ENCODE data around the gene KRTAP19-4. TPM values are rescaled to one million over a fixed set of nuclear protein-coding genes. Genes with fewer than 3 reads are reported as not detected.

The KRTAP19-4 gene
- total RNA-seq, 4 donors from 2014 or later = not detected

DNA sequence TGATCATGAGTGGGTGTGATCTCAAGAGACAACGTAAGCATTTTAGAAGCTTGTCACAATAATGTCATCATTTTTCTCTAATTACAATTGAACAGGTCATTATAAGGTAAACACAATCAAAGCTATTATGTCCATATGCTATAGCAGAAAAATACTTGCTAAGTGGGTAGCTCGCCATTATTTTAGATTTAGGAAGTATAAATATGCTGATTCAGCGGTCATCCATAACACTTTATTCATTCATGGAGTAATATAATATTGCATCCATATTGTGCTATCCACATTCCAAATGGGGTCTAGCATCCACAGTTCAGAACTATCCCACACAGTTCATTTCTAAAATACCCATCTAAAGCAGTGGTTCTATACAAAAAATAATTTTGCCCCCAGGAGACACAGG is 48.5 kb downstream of the KRTAP19-4 start:
- no peaks in the 10 kb centered on the region for H3K4me1 ChIP-seq
- 85% methylated on average over 3 of the region's 3 CpGs for WGBS
- no peak overlapping the region for H3K4me3 ChIP-seq
- no peaks in the 10 kb centered on the region for H3K36me3 ChIP-seq
- DNase-seq (ENCODE audit: extremely low spot score) = no peak
- TF ChIP-seq EP300 (IDR thresholded peaks at IDR 0.05) (no peak), POLR2A (IDR thresholded peaks at IDR 0.05; ENCODE audit: low read depth) (no peak), POLR2AphosphoS5 (IDR thresholded peaks at IDR 0.05) (no peak)
- TF ChIP-seq, protein P1, sequence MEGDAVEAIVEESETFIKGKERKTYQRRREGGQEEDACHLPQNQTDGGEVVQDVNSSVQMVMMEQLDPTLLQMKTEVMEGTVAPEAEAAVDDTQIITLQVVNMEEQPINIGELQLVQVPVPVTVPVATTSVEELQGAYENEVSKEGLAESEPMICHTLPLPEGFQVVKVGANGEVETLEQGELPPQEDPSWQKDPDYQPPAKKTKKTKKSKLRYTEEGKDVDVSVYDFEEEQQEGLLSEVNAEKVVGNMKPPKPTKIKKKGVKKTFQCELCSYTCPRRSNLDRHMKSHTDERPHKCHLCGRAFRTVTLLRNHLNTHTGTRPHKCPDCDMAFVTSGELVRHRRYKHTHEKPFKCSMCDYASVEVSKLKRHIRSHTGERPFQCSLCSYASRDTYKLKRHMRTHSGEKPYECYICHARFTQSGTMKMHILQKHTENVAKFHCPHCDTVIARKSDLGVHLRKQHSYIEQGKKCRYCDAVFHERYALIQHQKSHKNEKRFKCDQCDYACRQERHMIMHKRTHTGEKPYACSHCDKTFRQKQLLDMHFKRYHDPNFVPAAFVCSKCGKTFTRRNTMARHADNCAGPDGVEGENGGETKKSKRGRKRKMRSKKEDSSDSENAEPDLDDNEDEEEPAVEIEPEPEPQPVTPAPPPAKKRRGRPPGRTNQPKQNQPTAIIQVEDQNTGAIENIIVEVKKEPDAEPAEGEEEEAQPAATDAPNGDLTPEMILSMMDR (IDR thresholded peaks at IDR 0.05) = no peak
- no peaks in the 10 kb centered on the region for H3K9me3 ChIP-seq
- no peak overlapping the region for H3K27ac ChIP-seq (replicated peaks in 1 of 4)
- no peaks in the 10 kb centered on the region for H3K27me3 ChIP-seq
- intact Hi-C loops (cut with DNase I) = no loop called here

DNA sequence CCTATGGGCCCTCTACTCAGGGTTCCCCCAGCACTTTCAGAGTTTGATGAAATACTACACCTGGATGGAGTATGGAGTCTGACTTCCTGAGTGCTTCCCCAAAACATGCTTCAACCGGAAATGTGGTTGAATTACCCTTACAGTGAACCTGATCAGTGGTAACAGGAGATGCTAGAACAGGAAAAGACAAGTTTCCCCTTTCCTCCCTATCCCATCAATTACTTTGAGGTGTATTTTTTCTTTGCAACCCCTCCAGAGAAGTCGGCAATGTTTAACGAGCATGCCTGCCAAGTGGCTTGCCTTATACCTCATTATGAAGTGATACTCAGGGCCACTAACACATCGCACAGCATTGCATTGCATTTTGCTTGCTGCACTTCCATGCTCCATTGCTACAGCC is 49.9 kb downstream of the KRTAP19-4 start:
- 27% methylated on average over 4 of the region's 4 CpGs for WGBS
- TF ChIP-seq POLR2A (IDR thresholded peaks at IDR 0.05; ENCODE audit: low read depth) (no peak), POLR2AphosphoS5 (IDR thresholded peaks at IDR 0.05) (no peak)
- TF ChIP-seq, protein P1 (IDR thresholded peaks at IDR 0.05) = no peak
- Histone ChIP-seq H3K36me3 (no peaks in the 10 kb centered on the region), H3K27ac (replicated peaks in 1 of 4) (no peak overlapping the region), H3K9me3 (no peaks in the 10 kb centered on the region), H3K27me3 (no peaks in the 10 kb centered on the region), H3K4me1 (no peaks in the 10 kb centered on the region), H3K4me3 (no peak overlapping the region)
- DNase-seq (ENCODE audit: extremely low spot score) = no peak
- intact Hi-C loops (cut with DNase I) = no loop called here

Small RNA genes within 50 kb of the gene (small RNA-seq; reads per million reads assigned to genes)
- gene AP000567.1 = 0 reads per million in 3 donors
- gene KRTAP19-10P = 0 reads per million in 3 donors
- gene KRTAP19-11P = 0 reads per million in 3 donors
- gene KRTAP19-9P = 0 reads per million in 3 donors

Other genes with a start within 250 kb of the KRTAP19-4 start
- gene KRTAP24-1, start 214.2 kb downstream of the KRTAP19-4 start, total RNA-seq = not detected
- not detected for gene KRTAP25-1, start 207.7 kb downstream of the KRTAP19-4 start, total RNA-seq
- gene KRTAP26-1, start 176.8 kb downstream of the KRTAP19-4 start, total RNA-seq = not detected
- not detected for gene KRTAP27-1, start 159.5 kb downstream of the KRTAP19-4 start, total RNA-seq
- gene KRTAP23-1, start 148.6 kb downstream of the KRTAP19-4 start, total RNA-seq = not detected
- gene KRTAP13-2, start 124.9 kb downstream of the KRTAP19-4 start, total RNA-seq = not detected
- not detected for gene KRTAP13-1, start 101.1 kb downstream of the KRTAP19-4 start, total RNA-seq
- gene KRTAP13-3, start 71.2 kb downstream of the KRTAP19-4 start, total RNA-seq = not detected
- not detected for gene KRTAP13-4, start 66.9 kb downstream of the KRTAP19-4 start, total RNA-seq
- not detected for gene KRTAP15-1, start 56.9 kb downstream of the KRTAP19-4 start, total RNA-seq
- not detected for gene KRTAP19-1, start 16.8 kb downstream of the KRTAP19-4 start, total RNA-seq
- gene KRTAP19-2, start 9.7 kb downstream of the KRTAP19-4 start, total RNA-seq = not detected
- gene KRTAP19-3, start 5.2 kb downstream of the KRTAP19-4 start, total RNA-seq = not detected
- gene KRTAP19-5, start 5.0 kb upstream of the KRTAP19-4 start, total RNA-seq = not detected
- gene KRTAP19-6, start 44.7 kb upstream of the KRTAP19-4 start, total RNA-seq = not detected
- not detected for gene KRTAP19-7, start 64.1 kb upstream of the KRTAP19-4 start, total RNA-seq
- gene KRTAP22-2, start 93.2 kb upstream of the KRTAP19-4 start, total RNA-seq = not detected
- not detected for gene KRTAP6-3, start 95.3 kb upstream of the KRTAP19-4 start, total RNA-seq
- gene KRTAP6-2, start 101.7 kb upstream of the KRTAP19-4 start, total RNA-seq = not detected
- not detected for gene KRTAP22-1, start 103.9 kb upstream of the KRTAP19-4 start, total RNA-seq
- gene KRTAP6-1, start 116.8 kb upstream of the KRTAP19-4 start, total RNA-seq = not detected
- not detected for gene KRTAP20-1, start 119.3 kb upstream of the KRTAP19-4 start, total RNA-seq
- gene KRTAP20-4, start 123.5 kb upstream of the KRTAP19-4 start, total RNA-seq = not detected
- gene KRTAP20-2, start 138.0 kb upstream of the KRTAP19-4 start, total RNA-seq = not detected
- not detected for gene KRTAP20-3, start 145.7 kb upstream of the KRTAP19-4 start, total RNA-seq
- not detected for gene KRTAP21-3, start 221.6 kb upstream of the KRTAP19-4 start, total RNA-seq

All from esophagus muscularis mucosa (tissue), 4 donors.